ENCODE results near the gene RCE1.

The RCE1 gene

DNA sequence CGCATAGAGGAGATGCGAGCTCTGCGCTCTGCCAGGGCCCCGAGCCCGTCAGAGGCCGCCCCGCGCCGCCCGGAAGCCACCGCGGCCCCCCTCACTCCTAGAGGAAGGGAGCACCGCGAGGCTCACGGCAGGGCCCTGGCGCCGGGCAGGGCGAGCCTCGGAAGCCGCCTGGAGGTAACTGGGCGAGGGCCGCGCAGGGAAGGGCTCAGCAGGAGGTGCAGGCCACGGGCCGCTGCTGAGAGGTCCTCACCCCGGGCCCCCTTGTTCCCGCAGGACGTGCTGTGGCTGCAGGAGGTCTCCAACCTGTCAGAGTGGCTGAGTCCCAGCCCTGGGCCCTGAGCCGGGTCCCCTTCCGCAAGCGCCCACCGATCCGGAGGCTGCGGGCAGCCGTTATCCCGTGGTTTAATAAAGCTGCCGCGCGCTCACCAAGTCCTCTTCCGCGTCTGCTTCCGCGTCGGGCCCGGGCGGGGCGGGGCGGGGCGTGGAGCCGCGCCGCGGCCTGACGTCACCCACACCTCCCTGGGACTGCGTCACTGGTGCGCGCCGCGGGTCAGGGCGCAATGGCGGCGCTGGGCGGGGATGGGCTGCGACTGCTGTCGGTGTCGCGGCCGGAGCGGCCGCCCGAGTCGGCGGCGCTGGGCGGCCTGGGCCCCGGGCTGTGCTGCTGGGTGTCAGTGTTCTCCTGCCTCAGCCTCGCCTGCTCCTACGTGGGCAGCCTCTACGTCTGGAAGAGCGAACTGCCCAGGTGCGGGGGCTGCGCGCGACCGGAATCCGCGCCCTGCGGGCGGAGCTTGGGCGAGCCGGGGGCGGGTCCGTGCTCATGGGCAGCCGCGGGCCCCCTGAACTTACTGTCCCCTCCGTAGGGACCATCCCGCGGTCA is at the start of gene RCE1 (continued):
- no peak for TF ChIP-seq ZNF132 (tag by site-specific recombination; IDR thresholded peaks at IDR 0.05; ENCODE audit: borderline replicate concordance)
- TF ChIP-seq GLI2 (tag by site-specific recombination; IDR thresholded peaks at IDR 0.05; ENCODE audit: borderline replicate concordance, low read depth): no peak
- TF ChIP-seq PBX3 (CRISPR knock-in tag; IDR thresholded peaks at IDR 0.05): peak; percentile 52; the same call in 1 of the 2 replicates
- no peak for TF ChIP-seq HOXA7 (CRISPR knock-in tag; IDR thresholded peaks at IDR 0.05; ENCODE audit: borderline replicate concordance)
- peak; percentile 58; the same call in 1 of the 2 replicates for TF ChIP-seq EGR2 (tag by site-specific recombination; IDR thresholded peaks at IDR 0.05; ENCODE audit: low read depth)
- 0 out of 2 replicates have a peak, but pooled peaks have one; percentile 8 for TF ChIP-seq ZBTB44 (tag by site-specific recombination; IDR thresholded peaks at IDR 0.05)
- TF ChIP-seq, protein P1, sequence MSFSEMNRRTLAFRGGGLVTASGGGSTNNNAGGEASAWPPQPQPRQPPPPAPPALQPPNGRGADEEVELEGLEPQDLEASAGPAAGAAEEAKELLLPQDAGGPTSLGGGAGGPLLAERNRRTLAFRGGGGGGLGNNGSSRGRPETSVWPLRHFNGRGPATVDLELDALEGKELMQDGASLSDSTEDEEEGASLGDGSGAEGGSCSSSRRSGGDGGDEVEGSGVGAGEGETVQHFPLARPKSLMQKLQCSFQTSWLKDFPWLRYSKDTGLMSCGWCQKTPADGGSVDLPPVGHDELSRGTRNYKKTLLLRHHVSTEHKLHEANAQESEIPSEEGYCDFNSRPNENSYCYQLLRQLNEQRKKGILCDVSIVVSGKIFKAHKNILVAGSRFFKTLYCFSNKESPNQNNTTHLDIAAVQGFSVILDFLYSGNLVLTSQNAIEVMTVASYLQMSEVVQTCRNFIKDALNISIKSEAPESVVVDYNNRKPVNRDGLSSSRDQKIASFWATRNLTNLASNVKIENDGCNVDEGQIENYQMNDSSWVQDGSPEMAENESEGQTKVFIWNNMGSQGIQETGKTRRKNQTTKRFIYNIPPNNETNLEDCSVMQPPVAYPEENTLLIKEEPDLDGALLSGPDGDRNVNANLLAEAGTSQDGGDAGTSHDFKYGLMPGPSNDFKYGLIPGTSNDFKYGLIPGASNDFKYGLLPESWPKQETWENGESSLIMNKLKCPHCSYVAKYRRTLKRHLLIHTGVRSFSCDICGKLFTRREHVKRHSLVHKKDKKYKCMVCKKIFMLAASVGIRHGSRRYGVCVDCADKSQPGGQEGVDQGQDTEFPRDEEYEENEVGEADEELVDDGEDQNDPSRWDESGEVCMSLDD (tag by site-specific recombination; IDR thresholded peaks at IDR 0.05): 0 out of 2 replicates have a peak, but pooled peaks have one; percentile 28
- TF ChIP-seq, protein P2, sequence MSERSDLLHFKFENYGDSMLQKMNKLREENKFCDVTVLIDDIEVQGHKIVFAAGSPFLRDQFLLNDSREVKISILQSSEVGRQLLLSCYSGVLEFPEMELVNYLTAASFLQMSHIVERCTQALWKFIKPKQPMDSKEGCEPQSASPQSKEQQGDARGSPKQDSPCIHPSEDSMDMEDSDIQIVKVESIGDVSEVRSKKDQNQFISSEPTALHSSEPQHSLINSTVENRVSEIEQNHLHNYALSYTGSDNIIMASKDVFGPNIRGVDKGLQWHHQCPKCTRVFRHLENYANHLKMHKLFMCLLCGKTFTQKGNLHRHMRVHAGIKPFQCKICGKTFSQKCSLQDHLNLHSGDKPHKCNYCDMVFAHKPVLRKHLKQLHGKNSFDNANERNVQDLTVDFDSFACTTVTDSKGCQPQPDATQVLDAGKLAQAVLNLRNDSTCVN (tag by site-specific recombination; optimal IDR thresholded peaks at IDR 0.05): peak; percentile 80
- TF ChIP-seq ZNF416 (tag by site-specific recombination; IDR thresholded peaks at IDR 0.05): no peak
- peak; percentile 82; the same call in 1 of the 2 replicates for TF ChIP-seq ZNF324 (tag by site-specific recombination; IDR thresholded peaks at IDR 0.05)
- TF ChIP-seq RBAK (tag by site-specific recombination; IDR thresholded peaks at IDR 0.05): no peak
- TF ChIP-seq ZNF169 (tag by site-specific recombination; IDR thresholded peaks at IDR 0.05): no peak
- no peak for TF ChIP-seq ZNF571 (tag by site-specific recombination; IDR thresholded peaks at IDR 0.05)
- no peak for TF ChIP-seq TRIM28 (IDR thresholded peaks at IDR 0.05; ENCODE audit: borderline replicate concordance, low read length)
- TF ChIP-seq ZNF133 (tag by site-specific recombination; IDR thresholded peaks at IDR 0.05): no peak
- TF ChIP-seq ZNF664 (tag by site-specific recombination; IDR thresholded peaks at IDR 0.05): no peak
- no peak for TF ChIP-seq ZNF239 (tag by site-specific recombination; IDR thresholded peaks at IDR 0.05)
- TF ChIP-seq ZNF501 (tag by site-specific recombination; IDR thresholded peaks at IDR 0.05): peak; percentile 73
- TF ChIP-seq PRDM1 (tag by site-specific recombination; IDR thresholded peaks at IDR 0.05): no peak
- TF ChIP-seq ZNF175 (tag by site-specific recombination; IDR thresholded peaks at IDR 0.05): no peak
- TF ChIP-seq ZFHX2 (tag by site-specific recombination; conservative IDR thresholded peaks at IDR 0.05): peak; percentile 76
- peak; percentile 63 for TF ChIP-seq SP7 (tag by site-specific recombination; IDR thresholded peaks at IDR 0.05)
- TF ChIP-seq ZNF660 (tag by site-specific recombination; IDR thresholded peaks at IDR 0.05): peak; percentile 62; the same call in 1 of the 2 replicates
- no peak for TF ChIP-seq MZF1 (tag by site-specific recombination; IDR thresholded peaks at IDR 0.05; ENCODE audit: borderline replicate concordance)
- TF ChIP-seq ZNF621 (tag by site-specific recombination; IDR thresholded peaks at IDR 0.05): no peak
- TF ChIP-seq ZNF391 (tag by site-specific recombination; IDR thresholded peaks at IDR 0.05; ENCODE audit: borderline replicate concordance, low read depth): no peak
- TF ChIP-seq ZNF112 (tag by site-specific recombination; IDR thresholded peaks at IDR 0.05): no peak
- peak; percentile 66; the same call in 1 of the 2 replicates for TF ChIP-seq ZSCAN30 (tag by site-specific recombination; IDR thresholded peaks at IDR 0.05)
- TF ChIP-seq KLF16 (tag by site-specific recombination; IDR thresholded peaks at IDR 0.05): no peak
- peak; percentile 77; the same call in 1 of the 2 replicates for TF ChIP-seq ZBTB8A (tag by site-specific recombination; IDR thresholded peaks at IDR 0.05)
- peak; percentile 91 for TF ChIP-seq ZNF629 (tag by site-specific recombination; IDR thresholded peaks at IDR 0.05)
- TF ChIP-seq ZBTB7A (tag by site-specific recombination; IDR thresholded peaks at IDR 0.05; ENCODE audit: low read depth): 0 out of 2 replicates have a peak, but pooled peaks have one; percentile 24
- peak; percentile 59; the same call in 1 of the 2 replicates for TF ChIP-seq ZBTB21 (tag by site-specific recombination; IDR thresholded peaks at IDR 0.05)
- TF ChIP-seq ZNF747 (tag by site-specific recombination; IDR thresholded peaks at IDR 0.05): no peak
